ENCODE data around the gene DTX1.

- TF ChIP-seq CTCF (IDR thresholded peaks at IDR 0.05; ENCODE audit: low read depth, low read length) (no peak), POLR2A (IDR thresholded peaks at IDR 0.05; ENCODE audit: extremely low read depth, insufficient read length) (no peak), MYC (IDR thresholded peaks at IDR 0.05; ENCODE audit: low read depth, low read length) (no peak), MAX (IDR thresholded peaks at IDR 0.05; ENCODE audit: low read depth, low read length) (no peak)
Observed at GRCh38 chr12:113102811-113103210, 46.3 kb downstream of the DTX1 start.

Data from NB4 (cell line).